Measurements from ENCODE around the gene RHBDF2. TPM values are rescaled to one million over a fixed set of nuclear protein-coding genes. Genes with fewer than 3 reads are reported as not detected.

RHBDF2 gene
- total and polyA plus RNA-seq, 2 donors (not counting 3 experiments of a cell fraction or from before 2014, with no cell fraction given), result 25.5 to 38.5 TPM

GRCh38 chr17:76500074-76500746 is 1.0 kb downstream of the RHBDF2 start:
- CTCF ChIA-PET, result interaction anchor here (0.8 to 3.0 kb wide), 9 partner anchors 10 to 115 kb away, joined by 3 to 20 read pairs (median 3); partner anchors contain the start of genes AANAT and SPHK1

More at GRCh38 chr17:76500074-76500746, 1.0 kb downstream of the RHBDF2 start:
- dilution Hi-C loops (cut with MboI; ENCODE audit: extremely low pct_ligation_motif_present, low sequenced_read_pairs), result no loop called here
- H3K79me2 ChIP-seq (ENCODE audit: control insufficient read depth, insufficient read depth, low read length), result peaks cover 19% of the 10 kb centered on the region
- no peaks in the 10 kb centered on the region for H3K9me1 ChIP-seq (replicated peaks; ENCODE audit: control insufficient read depth, extremely low read depth, insufficient read depth, low read length)
- intact Hi-C loops (cut with micrococcal nuclease), result loop anchor here (10.0 kb wide), 1 partner anchor 185 kb away; no protein-coding TSS in a partner anchor
- H3K9me3 ChIP-seq (replicated peaks; ENCODE audit: control insufficient read depth, insufficient read depth, low read length), result no peaks in the 10 kb centered on the region
- peak overlapping the region; percentile 69 for H3K9ac ChIP-seq (replicated peaks; ENCODE audit: extremely low read depth, insufficient read depth, low read length)
- TF ChIP-seq MAX (IDR thresholded peaks at IDR 0.05; ENCODE audit: insufficient read depth, insufficient read length), result no peak
- TF ChIP-seq POLR2AphosphoS5 (IDR thresholded peaks at IDR 0.05; ENCODE audit: insufficient read depth, low read depth, low read length), result no peak
- TF ChIP-seq GATA2 (IDR thresholded peaks at IDR 0.05; ENCODE audit: insufficient read depth, insufficient read length, low read depth, low read length), result no peak
- no peak for TF ChIP-seq POLR2A (IDR thresholded peaks at IDR 0.05; ENCODE audit: low read depth, low read length)
- TF ChIP-seq EZH2 (IDR thresholded peaks at IDR 0.05; ENCODE audit: borderline replicate concordance, low read depth, low read length, severe bottlenecking), result no peak
- no peak for TF ChIP-seq JUN (IDR thresholded peaks at IDR 0.05; ENCODE audit: borderline replicate concordance, insufficient read depth, insufficient read length, low read depth)
- TF ChIP-seq CTCF (IDR thresholded peaks at IDR 0.05; ENCODE audit: extremely low read depth in 1 of 2, insufficient read depth in 1 of 2, low read depth in 1 of 2, low read length in 2 of 2), result no peak
- no peak for TF ChIP-seq MYC (IDR thresholded peaks at IDR 0.05; ENCODE audit: low read depth, low read length)
- no peak for TF ChIP-seq FOS (IDR thresholded peaks at IDR 0.05; ENCODE audit: borderline replicate concordance, insufficient read depth, low read length)
- no TSS peak for BruUV-seq (replicated peaks)
- no peak overlapping the region for H2AFZ ChIP-seq (ENCODE audit: low read depth, low read length)
- peak overlapping the region; percentile 58 for H3K27ac ChIP-seq (ENCODE audit: insufficient read depth, low read depth, low read length)
- POLR2A ChIA-PET, result interaction anchor here (0.6 kb wide), 1 partner anchor 14 kb away, joined by 3 read pairs; no protein-coding TSS in a partner anchor
- DNase-seq (ENCODE audit: low read depth, low spot score), result no peak
- no peaks in the 10 kb centered on the region for H3K36me3 ChIP-seq (ENCODE audit: control insufficient read depth in 2 of 2, extremely low read depth in 1 of 2, insufficient read depth in 2 of 2, low read length in 2 of 2)
- no peak for FAIRE-seq
- H3K4me2 ChIP-seq (ENCODE audit: insufficient read depth, low read length), result peak overlapping the region; percentile 68
- peak overlapping the region; percentile 38 to 72 (median 56) for H3K4me3 ChIP-seq (replicated peaks in 1 of 3; ENCODE audit: insufficient read depth in 1 of 3, low read depth in 1 of 3, low read length in 3 of 3)
- no peaks in the 10 kb centered on the region for H3K27me3 ChIP-seq (ENCODE audit: control insufficient read depth in 2 of 2, insufficient read depth in 2 of 2, low read length in 2 of 2)
- no peaks in the 10 kb centered on the region for H4K20me1 ChIP-seq (replicated peaks; ENCODE audit: control insufficient read depth, extremely low read depth, insufficient read depth, low read length)
- peaks cover 36% of the 10 kb centered on the region for H3K4me1 ChIP-seq (ENCODE audit: control insufficient read depth, extremely low read depth, insufficient read depth, low read length)
